SKM-1 (cell line): ENCODE measurements around the gene EGLN3.
"Not testable (repeated sequence)": the region's sequence is repeated elsewhere in the genome, so short reads cannot be mapped to it uniquely, and the experiment has no call there.

Source experiments
- DNase-seq: peaks from one replicate; lab custom pipeline; 2025; ENCODE audit not compliant: unreplicated experiment; lab: John Stamatoyannopoulos, UW

EGLN3 gene

DNA sequence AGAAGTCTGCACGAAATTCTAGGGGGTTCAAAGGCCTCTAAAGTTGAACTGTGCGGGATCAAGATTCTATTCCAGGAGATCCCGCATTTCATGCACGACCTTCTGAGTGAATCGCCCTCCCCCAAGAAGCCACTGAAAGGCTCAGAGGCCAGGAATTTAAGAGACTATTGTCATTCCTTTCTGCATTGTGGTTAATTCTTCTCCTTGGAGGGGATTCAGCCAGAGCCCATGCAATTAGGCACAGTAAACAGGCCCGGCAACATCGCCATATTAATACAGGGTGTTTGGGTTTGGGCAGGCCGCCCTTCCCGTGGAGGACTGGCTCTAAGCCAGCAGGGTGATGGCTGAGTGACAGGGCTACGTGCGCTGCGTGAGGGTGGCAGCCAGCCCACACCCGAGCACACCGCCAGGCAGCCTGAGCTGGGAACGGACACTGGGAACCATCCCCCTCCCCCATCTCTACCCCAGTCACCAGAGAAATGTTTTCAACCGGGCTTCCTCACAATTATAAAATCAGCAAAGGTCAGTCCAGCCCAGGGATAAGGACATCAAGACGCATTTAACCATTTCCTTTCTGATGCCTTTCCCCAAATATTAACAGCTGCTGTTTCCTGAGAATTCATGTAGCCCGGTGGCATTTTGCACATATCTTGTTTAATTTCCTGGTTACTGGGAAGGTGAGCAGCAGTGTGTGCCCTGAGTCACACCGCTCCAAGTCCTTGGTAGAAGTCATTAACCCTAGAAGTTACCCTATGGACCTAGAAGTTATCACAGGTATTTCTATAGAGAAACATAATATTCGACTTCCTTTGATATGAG, 12.5 kb downstream of the EGLN3 start:
- no peak for DNase-seq

DNA sequence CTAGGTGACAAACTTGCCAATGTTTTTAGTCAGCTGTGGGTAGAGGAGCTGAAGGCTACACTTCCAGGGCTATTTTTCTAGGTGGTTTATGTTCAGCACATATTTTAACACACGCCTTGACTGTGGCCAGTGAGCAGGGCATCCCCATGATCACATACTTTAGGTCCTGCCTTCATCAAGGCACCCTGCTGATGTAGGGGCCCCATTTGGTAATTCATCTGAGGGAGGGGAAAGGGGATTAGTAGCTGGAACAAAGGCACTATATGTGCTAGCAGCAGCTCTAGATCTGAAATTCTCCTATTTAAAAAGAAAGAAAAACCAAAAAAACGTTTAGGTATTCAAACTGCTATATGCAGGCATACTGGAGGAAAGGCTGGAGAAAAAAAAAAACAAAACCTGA, 14.5 kb downstream of the EGLN3 start:
- DNase-seq: no peak

GRCh38 chr14:33934938-33935337, 15.9 kb downstream of the EGLN3 start:
- DNase-seq: no peak

DNA sequence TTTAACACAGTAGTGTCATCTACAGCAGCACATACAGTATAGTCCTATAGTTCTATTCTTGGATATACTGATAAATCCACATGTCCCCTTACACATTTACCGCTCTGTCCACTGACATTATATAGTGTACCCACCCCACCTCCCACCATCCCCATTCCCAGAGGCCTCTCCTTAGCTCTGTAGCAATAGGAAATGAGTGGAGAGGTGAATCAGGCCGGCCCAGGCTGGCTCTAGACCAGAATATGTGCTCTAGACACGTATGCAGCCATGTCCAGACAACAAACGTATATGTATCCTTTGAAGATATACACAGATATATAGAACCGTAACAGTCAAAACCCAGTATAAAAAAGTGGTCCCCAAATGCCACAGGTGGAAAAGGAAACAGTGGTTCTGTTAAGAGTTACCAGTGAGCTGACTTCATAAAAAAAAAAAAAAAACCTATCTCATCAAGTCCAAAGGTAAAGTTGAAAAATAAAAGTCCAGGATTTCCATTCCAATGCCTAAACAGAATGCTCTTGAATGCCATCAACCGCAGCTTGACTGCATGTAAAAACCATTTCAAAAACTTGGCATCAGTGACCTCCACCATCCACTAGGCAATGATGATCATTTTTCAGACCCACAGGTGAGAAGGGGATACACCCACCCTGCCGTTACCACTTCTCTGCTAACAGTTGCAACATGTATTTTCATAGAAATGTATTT, 16.7 kb downstream of the EGLN3 start:
- no peak for DNase-seq

DNA sequence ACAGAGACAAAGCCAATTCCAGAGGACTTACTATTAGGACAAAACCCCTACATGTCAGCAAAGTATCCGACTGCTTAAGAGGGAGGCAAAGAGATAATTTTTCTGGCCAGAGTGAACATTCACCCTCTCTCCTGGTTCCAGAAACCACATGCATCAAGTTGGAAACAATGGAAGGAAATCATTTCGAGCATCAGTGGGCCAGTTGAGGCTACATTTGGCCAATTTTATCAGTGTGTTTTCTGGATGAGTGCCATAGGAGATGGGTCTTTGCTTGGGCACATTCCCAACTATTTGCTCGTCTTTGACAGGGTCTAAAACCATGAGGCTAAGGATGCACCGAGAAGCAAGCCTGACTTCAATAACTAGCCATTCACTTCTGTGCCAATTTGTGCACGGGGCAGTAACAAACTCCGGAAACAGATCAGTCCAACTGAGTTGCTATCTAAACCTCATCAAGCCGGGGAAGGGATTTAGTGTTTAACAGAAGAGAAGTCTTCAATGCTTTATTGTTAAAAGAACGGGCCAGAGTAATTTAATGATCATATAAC, 17.4 kb downstream of the EGLN3 start:
- DNase-seq: no peak

DNA sequence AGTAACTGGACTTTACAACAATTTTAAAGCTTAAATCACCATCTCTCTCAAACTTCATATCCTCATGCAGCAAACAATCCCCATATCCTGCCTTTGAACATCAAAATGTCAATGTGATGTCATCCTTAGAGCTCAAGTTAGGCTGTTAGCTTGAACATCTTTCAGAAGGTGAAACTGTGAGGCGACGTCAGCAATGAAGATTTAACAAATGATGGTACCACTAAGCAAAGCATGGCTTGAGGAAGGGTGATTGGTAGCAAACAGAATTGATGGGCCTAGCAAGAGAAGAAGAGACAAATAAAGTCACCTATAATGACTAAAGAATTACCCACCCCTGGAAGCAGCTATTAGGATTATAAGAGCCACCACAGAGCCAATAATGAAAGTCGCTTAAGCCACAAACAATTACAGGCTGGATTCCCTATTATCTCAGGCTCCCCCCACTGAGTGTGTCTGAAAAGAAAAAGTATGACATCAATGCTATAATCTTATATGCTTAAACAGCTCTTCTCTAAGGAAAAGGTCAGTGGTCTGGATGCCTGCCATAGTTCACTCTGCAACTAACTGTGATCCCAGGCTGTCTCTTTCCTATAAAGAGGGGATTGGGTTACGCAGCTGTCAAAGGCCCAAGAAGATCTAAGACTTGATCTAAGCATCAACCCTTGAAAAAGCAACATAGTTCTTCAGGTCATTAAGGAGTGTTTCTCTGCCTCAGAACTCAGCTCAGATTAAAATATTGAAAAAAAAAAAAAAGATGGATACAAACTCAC, 18.1 kb downstream of the EGLN3 start:
- no peak for DNase-seq

DNA sequence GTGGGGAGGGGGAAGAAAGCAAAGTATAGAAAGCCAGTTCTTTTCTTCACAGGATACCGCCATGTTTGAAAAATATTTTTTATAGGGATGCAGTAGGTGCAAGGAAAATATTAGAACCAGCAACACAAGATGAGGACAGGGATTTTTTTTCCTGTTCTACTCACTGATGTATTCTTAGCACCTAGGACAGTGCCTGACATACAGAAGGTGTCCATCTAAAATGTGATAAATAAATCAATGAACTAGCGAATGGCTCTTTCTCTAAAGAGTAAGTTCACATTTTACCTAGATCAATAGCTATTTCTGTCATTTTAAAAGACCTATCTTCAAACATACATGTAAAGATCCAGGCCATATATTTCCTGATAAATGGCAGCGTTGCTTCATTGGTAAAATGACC, 18.8 kb downstream of the EGLN3 start:
- DNase-seq: no peak

DNA sequence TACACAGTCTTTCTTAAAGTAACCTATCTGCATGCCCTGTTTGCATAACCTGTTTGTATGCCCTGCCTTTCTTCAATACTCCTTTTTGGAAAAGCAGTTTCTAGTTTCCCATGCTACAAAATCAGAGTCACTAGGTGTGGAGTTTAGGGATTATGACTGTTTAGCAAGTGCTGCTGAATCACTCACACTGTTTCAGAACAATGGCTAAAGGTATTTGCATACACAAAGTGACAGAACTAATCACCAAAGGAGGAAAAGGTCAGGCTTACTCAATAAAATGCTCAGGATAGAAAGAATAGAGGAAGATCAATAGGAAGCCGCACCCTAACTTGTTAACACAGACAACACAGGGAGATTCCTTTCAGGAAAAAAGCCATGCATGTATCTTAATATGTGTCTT, 19.4 kb downstream of the EGLN3 start:
- DNase-seq: no peak

GRCh38 chr14:33930439-33930838, 20.4 kb downstream of the EGLN3 start:
- DNase-seq: no peak

GRCh38 chr14:33929799-33930408, 21.0 kb downstream of the EGLN3 start:
- DNase-seq: no peak

DNA sequence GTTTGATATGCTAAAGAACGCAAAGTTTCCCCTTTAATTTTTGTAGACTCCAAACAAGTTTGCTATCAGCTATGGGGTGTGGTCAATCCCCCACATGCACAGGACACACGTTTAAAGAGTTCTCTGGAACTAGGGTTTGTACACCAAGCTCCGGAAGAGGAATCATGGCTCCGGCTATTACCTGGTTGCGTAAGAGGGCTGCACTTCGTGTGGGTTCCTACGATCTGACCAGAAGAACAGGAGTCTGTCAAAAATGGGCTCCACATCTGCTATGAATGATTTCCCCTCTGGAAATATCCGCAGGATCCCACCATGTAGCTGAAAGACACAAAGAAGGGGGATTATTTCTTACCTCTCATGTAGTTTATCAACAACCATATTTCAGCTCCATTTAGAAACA, 22.0 kb downstream of the EGLN3 start:
- no peak for DNase-seq

GRCh38 chr14:33927944-33928343, 22.9 kb downstream of the EGLN3 start:
- DNase-seq: no peak

- not testable (repeated sequence) for DNase-seq
These were observed 23.9 kb downstream of the EGLN3 start for GRCh38 chr14:33926967-33927366.

GRCh38 chr14:33925946-33926345, 24.9 kb downstream of the EGLN3 start:
- DNase-seq: no peak

GRCh38 chr14:33925235-33925634, 25.6 kb downstream of the EGLN3 start:
- no peak for DNase-seq

DNA sequence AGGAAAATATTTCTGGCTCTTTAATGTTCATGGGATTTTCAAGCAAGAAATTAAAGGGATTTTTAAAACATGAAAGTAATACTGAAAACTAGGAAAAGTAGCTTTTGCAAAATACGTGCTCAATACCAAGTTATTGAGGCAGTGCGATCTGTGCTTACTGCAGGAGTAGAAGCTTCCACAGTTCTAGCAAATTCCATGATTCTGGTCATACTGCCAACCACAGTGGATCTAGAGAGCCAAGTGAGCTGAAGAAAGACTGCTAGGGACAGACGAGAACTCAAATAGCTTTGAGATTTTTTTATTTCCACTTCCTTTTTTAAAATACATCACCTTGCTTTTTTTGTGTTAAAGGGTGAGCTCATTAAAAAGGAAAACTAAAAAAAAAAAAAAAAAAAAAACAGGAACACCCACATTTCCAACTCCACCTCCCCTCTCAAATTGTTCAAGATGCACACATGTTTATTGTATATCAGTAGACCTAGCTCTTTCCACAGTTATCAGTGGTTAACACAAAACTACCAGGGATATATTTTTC, 26.2 kb downstream of the EGLN3 start:
- DNase-seq: no peak

GRCh38 chr14:33922125-33922524, 28.7 kb downstream of the EGLN3 start:
- no peak for DNase-seq

- DNase-seq: no peak
These were observed 32.6 kb downstream of the EGLN3 start for GRCh38 chr14:33918256-33918655.

- no peak for DNase-seq
These were observed 33.2 kb downstream of the EGLN3 start for GRCh38 chr14:33917661-33918060.

GRCh38 chr14:33916663-33917565, 34.0 kb downstream of the EGLN3 start:
- DNase-seq: no peak
